ENCODE results near the gene ZNRF3.

DNA sequence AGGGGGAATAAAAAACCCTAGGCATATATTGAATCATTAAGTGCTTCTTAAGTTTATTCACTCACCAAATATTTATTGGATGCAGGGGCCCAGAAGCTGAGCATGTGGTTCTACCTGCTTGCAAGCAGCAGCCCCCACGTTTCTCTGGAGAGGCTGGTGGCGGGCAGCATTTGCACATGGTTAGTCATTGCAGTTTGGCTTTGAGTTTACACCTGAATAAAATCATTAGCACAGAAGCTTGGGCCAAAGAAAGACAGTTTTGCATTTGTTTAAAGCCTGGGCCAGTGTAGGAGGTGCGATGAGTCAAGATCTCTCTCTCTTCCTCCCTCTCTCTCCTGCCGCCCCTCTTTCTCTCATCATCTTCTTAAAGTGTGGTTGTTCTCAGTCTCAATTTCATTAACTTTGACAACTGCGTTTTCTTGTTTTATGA, 105.7 kb downstream of the ZNRF3 start:
- TF ChIP-seq, protein P1, sequence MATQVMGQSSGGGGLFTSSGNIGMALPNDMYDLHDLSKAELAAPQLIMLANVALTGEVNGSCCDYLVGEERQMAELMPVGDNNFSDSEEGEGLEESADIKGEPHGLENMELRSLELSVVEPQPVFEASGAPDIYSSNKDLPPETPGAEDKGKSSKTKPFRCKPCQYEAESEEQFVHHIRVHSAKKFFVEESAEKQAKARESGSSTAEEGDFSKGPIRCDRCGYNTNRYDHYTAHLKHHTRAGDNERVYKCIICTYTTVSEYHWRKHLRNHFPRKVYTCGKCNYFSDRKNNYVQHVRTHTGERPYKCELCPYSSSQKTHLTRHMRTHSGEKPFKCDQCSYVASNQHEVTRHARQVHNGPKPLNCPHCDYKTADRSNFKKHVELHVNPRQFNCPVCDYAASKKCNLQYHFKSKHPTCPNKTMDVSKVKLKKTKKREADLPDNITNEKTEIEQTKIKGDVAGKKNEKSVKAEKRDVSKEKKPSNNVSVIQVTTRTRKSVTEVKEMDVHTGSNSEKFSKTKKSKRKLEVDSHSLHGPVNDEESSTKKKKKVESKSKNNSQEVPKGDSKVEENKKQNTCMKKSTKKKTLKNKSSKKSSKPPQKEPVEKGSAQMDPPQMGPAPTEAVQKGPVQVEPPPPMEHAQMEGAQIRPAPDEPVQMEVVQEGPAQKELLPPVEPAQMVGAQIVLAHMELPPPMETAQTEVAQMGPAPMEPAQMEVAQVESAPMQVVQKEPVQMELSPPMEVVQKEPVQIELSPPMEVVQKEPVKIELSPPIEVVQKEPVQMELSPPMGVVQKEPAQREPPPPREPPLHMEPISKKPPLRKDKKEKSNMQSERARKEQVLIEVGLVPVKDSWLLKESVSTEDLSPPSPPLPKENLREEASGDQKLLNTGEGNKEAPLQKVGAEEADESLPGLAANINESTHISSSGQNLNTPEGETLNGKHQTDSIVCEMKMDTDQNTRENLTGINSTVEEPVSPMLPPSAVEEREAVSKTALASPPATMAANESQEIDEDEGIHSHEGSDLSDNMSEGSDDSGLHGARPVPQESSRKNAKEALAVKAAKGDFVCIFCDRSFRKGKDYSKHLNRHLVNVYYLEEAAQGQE (IDR thresholded peaks at IDR 0.05; ENCODE audit: low read depth, low read length): no peak
- no peak for TF ChIP-seq NRF1 (IDR thresholded peaks at IDR 0.05; ENCODE audit: low read depth, low read length)
- TF ChIP-seq SIN3A (IDR thresholded peaks at IDR 0.05; ENCODE audit: borderline replicate concordance, low read depth, low read length): no peak
- TF ChIP-seq, protein P2, sequence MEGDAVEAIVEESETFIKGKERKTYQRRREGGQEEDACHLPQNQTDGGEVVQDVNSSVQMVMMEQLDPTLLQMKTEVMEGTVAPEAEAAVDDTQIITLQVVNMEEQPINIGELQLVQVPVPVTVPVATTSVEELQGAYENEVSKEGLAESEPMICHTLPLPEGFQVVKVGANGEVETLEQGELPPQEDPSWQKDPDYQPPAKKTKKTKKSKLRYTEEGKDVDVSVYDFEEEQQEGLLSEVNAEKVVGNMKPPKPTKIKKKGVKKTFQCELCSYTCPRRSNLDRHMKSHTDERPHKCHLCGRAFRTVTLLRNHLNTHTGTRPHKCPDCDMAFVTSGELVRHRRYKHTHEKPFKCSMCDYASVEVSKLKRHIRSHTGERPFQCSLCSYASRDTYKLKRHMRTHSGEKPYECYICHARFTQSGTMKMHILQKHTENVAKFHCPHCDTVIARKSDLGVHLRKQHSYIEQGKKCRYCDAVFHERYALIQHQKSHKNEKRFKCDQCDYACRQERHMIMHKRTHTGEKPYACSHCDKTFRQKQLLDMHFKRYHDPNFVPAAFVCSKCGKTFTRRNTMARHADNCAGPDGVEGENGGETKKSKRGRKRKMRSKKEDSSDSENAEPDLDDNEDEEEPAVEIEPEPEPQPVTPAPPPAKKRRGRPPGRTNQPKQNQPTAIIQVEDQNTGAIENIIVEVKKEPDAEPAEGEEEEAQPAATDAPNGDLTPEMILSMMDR (IDR thresholded peaks at IDR 0.05): no peak
- TF ChIP-seq RAD21 (IDR thresholded peaks at IDR 0.05; ENCODE audit: low read length): no peak
- no peak for TF ChIP-seq JUND (IDR thresholded peaks at IDR 0.05)
- no peak for TF ChIP-seq GABPA (IDR thresholded peaks at IDR 0.05; ENCODE audit: low read depth)
- TF ChIP-seq POLR2AphosphoS5 (IDR thresholded peaks at IDR 0.05; ENCODE audit: low read depth, low read length): no peak
- no peak for TF ChIP-seq CHD2 (IDR thresholded peaks at IDR 0.05; ENCODE audit: low read length, partially characterized antibody)

Measured in SK-N-SH (cell line).